GM19043 (cell line): ENCODE data around the gene SPOUT1.

Source experiments
- ATAC-seq: cut with Tn5 transposase; IDR thresholded peaks from one replicate; pipeline ENCODE4 v1.9.1; 2021; ENCODE audit warnings: low read depth; ENCODE audit not compliant: unreplicated experiment

Gene SPOUT1

GRCh38 chr9:128838338-128838737, 8.7 kb upstream of the SPOUT1 start:
- ATAC-seq: no peak

- ATAC-seq: no peak
Observed at GRCh38 chr9:128836509-128837145, 7.0 kb upstream of the SPOUT1 start.

DNA sequence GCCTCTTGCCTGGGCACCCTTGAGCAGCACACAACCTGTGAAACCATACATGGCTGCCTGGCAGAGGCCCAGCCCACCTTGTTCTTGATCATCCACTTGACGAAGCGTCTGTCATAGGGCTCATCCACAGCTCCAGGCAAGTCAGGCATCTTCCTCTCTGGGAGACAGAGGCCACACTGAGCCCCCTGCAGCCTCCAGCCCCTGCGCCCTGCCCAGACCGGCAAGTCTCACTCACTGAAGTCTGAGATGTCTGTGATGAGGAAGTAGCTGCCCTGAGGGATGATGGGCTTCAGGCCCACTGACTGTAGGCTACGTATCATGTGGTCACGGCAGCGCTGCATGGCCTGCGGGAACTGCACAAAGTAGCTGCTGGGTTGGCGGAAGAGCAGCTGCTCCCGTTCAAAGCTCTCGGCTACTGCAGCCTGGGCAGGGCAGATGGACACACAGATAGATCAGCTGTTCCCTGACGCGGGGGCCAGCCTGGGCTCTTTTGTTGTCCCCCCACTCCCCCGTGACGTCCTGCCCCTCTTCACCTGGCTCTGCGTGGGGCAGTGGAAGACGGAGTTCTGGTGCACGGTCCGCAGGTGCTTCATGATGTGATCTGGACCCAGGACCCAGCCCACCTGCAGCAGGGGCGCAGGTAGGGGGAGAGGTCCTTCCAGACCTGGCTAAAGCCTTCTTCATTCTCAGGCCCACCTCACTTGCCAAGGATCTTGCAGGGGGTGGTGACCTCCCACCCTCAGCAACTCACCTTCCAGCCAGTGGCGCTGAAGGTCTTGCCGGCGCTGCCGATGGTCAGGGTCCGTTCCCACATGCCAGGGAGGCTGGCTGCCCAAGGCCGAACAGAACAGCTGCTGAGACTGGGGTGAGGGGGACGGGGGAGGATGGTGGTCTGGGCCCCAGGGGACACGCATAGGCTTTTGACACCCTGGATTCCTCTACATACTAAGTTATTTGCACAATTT, 5.9 kb upstream of the SPOUT1 start:
- ATAC-seq: no peak

- no peak for ATAC-seq
Observed at GRCh38 chr9:128833696-128834095, 4.1 kb upstream of the SPOUT1 start.

DNA sequence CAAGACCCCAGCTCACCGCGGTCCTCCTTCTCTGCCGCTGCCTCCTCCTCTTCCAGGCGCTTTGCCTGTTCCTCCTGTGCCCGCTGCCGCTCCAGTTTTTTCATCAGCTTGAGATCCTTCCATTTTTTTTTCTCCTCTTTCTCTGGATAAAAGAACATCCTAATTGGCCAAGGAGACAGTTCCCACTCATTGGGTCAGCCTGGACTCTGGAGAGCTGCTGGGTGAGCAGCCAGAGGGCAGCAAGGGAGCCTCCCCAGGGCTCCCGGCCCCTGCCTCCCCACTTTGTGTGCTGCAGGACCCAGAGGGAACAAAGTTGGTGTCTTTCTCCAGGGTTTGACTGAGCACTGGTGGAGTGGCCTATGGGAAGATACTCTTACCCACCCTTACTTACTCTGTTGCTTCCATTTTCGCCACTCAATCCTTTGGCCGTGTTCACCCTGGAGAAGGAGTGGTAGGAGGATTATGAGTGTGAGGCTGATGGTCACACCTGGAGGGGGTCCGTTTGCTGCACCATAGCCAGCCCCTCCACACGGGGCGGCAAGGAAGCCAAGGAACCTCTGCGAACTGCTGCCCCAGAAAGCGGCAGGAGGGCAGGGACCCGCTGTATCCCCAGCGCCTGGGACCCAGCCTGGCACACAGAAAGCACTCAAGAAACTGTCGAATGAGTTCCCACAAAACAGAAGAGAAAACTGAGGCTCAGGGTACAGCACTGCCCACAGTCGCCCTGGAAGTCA, 708 bp downstream of the SPOUT1 start:
- peak; percentile 8 for ATAC-seq

GRCh38 chr9:128828267-128828666, 1.3 kb downstream of the SPOUT1 start:
- ATAC-seq: no peak

GRCh38 chr9:128825923-128826700, 3.5 kb downstream of the SPOUT1 start:
- no peak for ATAC-seq

DNA sequence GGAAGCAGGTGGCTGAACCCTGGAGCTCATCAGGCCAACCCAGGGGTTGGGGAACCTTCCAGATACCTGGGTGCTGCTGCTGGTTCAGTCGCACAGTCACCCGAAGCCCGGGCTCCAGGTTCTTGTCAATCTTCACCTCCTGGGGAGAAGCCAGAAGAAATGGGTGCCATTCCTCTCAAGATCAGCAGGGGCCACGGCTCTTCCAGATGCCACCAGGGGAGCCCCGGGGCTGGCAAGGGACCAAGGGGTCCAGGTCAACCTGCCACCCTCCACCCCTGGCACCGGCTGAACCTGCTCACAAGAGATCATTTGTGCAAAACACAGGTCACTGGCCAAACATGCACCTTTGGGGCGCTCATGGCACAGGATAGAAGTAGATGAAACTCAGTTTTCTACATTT, 4.7 kb downstream of the SPOUT1 start:
- no peak for ATAC-seq

- no peak for ATAC-seq
Observed at GRCh38 chr9:128823903-128824406, 5.6 kb downstream of the SPOUT1 start.

- ATAC-seq: no peak
Observed at GRCh38 chr9:128823362-128823902, 6.2 kb downstream of the SPOUT1 start.

GRCh38 chr9:128822407-128823042, 7.1 kb downstream of the SPOUT1 start:
- no peak for ATAC-seq

DNA sequence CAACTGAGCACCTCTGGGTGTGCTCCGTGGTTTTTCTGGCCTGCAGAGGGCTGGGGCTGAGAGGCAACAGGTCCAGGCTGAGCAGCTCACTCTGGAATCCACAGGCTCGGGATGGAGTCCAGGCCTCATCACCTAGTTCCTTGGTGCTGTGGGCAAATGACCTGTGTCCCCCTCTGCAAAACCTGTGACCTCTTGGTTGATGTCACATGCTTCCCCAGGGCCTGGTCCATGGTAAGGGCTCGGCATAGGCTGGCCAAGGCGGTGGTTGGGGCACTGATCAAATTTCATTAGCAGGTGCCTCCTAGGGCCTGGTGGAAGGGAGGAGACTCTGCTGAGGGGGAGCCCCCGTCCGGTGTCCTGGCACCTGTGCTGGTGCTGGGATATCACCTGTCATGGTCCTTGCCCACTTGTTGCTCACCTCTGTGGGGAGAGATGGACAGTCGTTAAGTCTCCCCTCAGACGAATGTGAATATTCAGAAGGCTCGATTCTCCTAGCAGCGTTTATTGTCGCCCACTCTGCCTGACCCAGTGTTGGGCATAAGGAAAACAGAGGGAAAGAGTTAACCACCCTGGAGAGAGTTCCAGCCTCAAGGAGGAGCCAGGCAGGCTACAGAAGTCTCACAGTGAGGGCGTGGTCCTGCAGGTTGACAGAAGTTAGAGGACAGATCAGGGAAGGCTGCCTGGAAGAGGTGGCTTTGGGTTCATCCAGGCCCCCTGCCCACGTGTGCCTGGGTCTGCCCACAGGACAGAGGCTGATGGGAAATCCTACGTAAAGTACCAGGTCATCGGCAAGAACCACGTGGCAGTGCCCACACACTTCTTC, 7.8 kb downstream of the SPOUT1 start:
- ATAC-seq: no peak

DNA sequence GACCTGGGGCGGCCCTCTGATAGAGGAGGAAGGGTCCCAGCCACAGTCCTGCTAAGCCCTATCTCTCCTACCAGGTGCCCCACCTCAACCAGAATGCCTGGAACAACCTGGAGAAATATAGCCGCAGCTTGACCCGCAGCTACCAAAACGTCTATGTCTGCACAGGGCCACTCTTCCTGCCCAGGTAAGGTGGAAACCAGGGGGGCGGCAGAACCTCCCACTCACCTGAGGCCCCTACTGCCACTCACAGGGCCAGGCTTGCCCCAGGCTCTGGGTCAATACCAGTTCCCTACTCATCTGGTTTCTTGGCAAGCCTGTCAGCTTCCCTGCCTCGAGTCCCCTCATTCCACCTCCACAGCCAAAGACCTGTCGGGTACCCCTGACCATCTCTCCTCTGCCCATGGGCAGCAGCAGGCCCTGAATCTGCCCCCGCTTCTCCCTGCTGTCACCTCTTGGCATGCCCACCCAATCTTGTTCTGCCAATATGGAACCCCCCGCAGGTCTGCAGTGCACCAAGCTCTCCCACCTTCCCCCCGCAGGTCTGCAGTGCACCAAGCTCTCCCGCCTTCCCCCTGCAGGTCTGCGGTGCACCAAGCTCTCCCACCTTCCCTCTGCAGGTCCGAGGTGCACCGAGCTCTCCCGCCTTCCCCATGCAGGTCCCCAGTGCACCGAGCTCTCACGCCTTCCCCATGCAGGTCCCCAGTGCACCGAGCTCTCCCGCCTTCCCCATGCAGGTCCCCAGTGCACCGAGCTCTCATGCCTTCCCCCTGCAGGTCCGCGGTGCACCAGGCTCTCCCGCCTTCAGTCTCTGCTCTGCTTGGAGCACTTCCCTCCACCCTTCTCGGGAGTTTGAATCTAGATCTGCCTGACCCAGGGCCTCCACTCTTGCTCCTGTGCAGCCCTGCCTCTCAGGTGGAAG, 8.7 kb downstream of the SPOUT1 start:
- no peak for ATAC-seq

- no peak for ATAC-seq
Observed at GRCh38 chr9:128819716-128820664, 9.6 kb downstream of the SPOUT1 start.

DNA sequence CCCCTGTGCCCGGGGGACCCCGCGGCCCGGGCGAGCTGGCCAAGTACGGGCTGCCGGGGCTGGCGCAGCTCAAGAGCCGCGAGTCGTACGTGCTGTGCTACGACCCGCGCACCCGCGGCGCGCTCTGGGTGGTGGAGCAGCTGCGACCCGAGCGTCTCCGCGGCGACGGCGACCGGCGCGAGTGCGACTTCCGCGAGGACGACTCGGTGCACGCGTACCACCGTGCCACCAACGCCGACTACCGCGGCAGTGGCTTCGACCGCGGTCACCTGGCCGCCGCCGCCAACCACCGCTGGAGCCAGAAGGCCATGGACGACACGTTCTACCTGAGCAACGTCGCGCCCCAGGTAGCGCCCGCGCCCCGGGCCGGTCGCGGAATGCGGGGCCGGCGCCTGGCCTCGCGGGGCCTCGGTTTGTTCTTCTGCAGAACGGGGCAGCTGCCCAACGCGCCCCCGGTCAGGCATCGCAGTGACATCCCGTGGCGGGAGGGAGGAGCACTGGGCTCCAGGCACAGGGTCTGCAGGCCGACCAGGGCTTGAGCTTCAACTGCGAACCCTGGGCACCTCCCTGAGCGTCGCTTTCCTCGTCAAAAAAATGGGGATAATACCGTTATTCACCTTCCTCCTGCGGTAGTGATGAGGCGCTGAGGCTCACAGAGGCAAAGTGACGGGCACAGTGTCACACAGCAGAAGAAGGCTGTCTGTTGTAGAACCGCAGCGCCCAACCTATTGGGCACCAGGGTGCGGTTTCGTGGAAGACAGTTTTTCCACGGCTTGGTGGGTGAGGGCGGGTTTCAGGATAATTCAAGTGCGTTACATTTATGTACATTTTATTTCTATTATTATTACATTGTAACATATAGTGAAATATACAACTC, 10.5 kb downstream of the SPOUT1 start:
- ATAC-seq: peak; percentile 17
